GM12874 (cell line): Measurements from ENCODE around the gene ENTREP1.

Experiments
- TF ChIP-seq, protein P1 (sequence below): IDR thresholded peaks from 2 replicates; pipeline ENCODE4 v1.5.1; 2011; ENCODE audit warnings: low read depth, mild to moderate bottlenecking, control low read depth, low read length, moderate library complexity; ENCODE audit not compliant: insufficient read depth

ENTREP1 gene

DNA sequence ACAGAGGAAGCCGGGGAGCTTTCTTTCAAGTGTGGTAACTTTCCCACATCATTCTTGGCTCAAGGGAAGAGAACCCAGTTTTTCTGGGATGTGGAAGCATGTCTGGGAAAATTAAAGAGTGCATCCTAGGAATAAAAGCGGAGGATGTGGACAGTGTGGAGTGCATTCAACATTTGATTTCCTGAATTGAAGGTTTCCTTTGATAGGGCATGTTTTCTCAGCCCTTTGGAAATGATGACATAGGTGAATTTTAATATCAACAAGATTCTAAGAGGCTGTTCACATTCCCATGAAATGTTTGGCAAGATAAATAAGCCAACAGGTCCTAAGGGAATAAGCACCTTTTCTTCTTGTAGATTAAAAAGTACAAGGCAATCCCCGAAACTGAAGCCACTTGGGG lies 63.6 kb downstream of the ENTREP1 start:
- TF ChIP-seq, protein P1, sequence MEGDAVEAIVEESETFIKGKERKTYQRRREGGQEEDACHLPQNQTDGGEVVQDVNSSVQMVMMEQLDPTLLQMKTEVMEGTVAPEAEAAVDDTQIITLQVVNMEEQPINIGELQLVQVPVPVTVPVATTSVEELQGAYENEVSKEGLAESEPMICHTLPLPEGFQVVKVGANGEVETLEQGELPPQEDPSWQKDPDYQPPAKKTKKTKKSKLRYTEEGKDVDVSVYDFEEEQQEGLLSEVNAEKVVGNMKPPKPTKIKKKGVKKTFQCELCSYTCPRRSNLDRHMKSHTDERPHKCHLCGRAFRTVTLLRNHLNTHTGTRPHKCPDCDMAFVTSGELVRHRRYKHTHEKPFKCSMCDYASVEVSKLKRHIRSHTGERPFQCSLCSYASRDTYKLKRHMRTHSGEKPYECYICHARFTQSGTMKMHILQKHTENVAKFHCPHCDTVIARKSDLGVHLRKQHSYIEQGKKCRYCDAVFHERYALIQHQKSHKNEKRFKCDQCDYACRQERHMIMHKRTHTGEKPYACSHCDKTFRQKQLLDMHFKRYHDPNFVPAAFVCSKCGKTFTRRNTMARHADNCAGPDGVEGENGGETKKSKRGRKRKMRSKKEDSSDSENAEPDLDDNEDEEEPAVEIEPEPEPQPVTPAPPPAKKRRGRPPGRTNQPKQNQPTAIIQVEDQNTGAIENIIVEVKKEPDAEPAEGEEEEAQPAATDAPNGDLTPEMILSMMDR: no peak

DNA sequence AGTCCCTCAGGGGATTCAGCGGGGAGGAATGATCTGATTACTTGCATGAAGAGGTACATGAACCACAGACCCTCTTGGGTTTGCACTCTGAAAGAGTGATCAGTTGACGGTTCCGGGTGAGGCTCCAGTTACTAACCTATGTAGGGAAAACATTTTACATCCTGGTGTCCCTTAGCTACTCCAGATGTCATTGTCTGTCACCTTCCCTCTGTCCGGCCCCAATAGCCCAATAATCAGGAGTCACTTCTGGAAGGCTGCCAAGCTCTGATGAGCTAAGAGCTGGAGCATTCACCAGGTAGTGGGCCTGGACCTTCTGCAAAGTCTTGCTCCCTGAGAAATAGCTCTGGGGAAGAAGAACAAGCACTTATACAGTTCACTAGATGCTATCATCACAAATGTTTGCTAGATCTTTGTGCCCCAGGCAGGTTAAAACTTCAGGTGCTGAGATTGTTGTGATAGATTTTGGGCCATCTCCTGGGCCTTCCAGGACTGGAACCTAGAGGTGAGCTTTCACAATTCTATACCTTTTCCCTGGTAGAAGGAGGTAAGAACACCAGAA lies 64.5 kb downstream of the ENTREP1 start:
- TF ChIP-seq, protein P1: no peak

DNA sequence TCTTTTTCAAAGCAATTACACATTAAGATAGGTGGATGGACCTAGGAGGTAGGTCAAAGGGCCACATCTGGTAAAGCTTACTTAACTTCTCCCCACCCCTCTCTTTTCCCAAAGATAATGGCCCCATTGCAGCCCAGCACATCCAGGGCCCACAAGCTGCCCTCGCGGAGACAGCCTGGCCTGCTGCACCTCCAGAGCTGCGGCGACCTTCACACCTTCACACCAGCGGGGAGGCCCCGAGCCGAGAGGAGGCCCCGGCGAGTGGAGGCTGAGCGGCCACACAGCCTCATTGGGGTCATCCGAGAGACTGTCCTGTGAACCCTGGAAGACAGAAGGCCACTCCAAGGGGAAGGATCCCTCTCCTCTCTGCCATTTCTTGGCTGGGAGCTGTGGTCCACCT lies 66.5 kb downstream of the ENTREP1 start:
- TF ChIP-seq, protein P1: no peak

DNA sequence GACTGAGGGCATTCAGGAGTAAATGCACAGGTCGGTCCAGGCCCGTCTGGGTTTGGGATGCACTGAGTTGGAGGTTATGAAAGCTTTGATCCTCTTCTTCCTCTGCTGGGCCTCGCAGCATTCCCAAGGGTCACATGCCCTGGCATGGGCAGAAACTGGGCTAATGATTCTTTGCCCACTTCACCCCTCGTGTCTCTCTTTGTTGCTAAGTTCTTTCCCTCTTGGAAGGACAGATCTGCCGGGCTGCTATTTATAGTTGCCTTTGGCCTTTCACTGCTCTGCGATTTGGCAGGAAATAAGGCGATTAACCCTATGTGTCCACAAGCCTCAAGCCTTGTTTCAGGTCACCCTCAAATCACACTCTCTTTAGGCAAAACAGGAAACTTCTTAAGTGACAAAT lies 66.9 kb downstream of the ENTREP1 start:
- TF ChIP-seq, protein P1: no peak

DNA sequence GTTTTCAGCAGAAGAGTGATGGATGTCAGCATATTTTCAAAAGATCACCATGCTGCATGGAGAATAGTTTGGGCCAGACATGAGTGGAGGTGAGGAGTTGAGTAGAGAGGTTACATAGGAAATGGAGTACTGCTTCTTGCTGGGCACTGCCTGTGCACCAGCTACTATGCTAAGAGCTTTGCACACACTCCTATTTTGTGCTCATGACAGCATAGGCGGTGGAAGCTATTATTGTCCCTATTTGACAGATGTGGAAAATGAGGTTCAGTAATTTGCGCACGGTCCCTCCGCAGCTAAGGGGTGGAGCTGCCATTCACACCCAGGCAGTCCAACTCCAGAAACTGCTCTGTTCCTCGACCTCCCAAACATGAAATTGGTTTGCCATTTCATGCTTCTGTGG lies 67.8 kb downstream of the ENTREP1 start:
- TF ChIP-seq, protein P1: no peak

DNA sequence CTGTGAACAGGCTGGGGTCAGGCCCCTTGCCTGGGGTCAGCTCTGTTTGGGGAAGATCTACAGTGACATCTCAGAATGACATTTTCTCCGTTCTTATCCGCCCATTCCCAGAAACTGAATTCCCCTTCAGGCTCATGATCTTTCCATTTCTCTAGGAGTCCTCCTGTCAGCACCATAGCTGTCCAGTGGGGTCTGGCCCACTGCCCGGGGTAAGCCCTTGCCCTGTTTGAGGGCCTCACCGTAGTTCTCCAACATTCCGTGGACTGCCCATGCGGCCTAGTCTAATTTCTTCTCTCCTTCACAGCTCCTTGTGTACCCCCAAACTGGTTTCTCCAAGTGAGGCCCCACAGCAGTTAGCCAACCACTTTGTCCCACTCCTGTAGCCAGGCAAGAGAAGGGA lies 68.4 kb downstream of the ENTREP1 start:
- TF ChIP-seq, protein P1: no peak

DNA sequence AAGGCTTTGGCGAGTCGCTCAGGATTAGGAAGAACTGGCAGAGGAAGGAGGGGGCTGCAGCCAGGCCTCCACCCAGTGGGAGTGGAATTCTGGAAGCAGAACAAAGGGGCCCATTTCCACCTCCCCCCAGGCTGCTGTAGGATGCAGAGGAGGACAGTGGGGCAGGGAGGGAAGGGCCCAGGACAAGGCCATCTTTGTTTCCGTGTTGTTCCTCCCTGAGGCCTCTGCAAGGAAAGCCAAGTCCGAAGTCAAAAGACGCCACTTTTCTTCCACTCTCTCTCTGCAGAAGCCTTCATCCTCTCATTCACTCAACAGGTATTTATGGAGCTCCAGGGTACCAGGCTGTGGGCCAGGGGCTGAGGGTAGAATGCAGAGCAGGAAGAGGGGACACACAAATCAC lies 70.7 kb downstream of the ENTREP1 start:
- TF ChIP-seq, protein P1: no peak
